ENCODE data around the gene STYXL1. TPM values are rescaled to one million over a fixed set of nuclear protein-coding genes. Genes with fewer than 3 reads are reported as not detected.
"Not testable (repeated sequence)": the region's sequence is repeated elsewhere in the genome, so short reads cannot be mapped to it uniquely, and the experiment has no call there.

The STYXL1 gene
- total RNA-seq, 1 donor from 2014 or later: 56.1 TPM

GRCh38 chr7:76031964-76032363 lies 15.8 kb downstream of the STYXL1 start:
- H3K27me3 ChIP-seq: no peaks in the 10 kb centered on the region
- no peaks in the 10 kb centered on the region for H3K4me1 ChIP-seq
- H3K4me1 Mint-ChIP-seq: peaks cover 4% of the 10 kb centered on the region
- H3K36me3 ChIP-seq: no peaks in the 10 kb centered on the region
- no peaks in the 10 kb centered on the region for H3K79me2 ChIP-seq (ENCODE audit: low read depth)
- TF ChIP-seq EZH2phosphoT487 (IDR thresholded peaks at IDR 0.05): no peak
- TF ChIP-seq CTCF (IDR thresholded peaks at IDR 0.05): no peak
- H4K20me1 ChIP-seq (ENCODE audit: low read depth): no peaks in the 10 kb centered on the region
- no peak overlapping the region for H3K4me3 ChIP-seq
- H3K4me2 ChIP-seq: no peak overlapping the region
- no peak overlapping the region for H2AFZ ChIP-seq (replicated peaks)
- H3K9me3 Mint-ChIP-seq: no peaks in the 10 kb centered on the region
- no peaks in the 10 kb centered on the region for H3K27me3 Mint-ChIP-seq (ENCODE audit: insufficient read depth, low read depth)
- peaks cover 11% of the 10 kb centered on the region for H3K36me3 Mint-ChIP-seq
- no peak overlapping the region for H3K27ac ChIP-seq
- H3K9me3 ChIP-seq (ENCODE audit: low read depth): no peaks in the 10 kb centered on the region
- no peaks in the 10 kb centered on the region for H3F3A ChIP-seq (ENCODE audit: low read depth)
- no peak overlapping the region for H3K27ac Mint-ChIP-seq
- no peak overlapping the region for H3K9ac ChIP-seq
- no peak overlapping the region for H3K4me3 Mint-ChIP-seq
- no peak for DNase-seq (ENCODE audit: low spot score)

- not testable (repeated sequence) for H3K4me2 ChIP-seq; H3K4me1 Mint-ChIP-seq; H3K4me3 ChIP-seq; H3K27ac Mint-ChIP-seq; H3K27me3 ChIP-seq; DNase-seq (ENCODE audit: low spot score); H3K4me3 Mint-ChIP-seq; H3K4me1 ChIP-seq; H3K27me3 Mint-ChIP-seq (ENCODE audit: insufficient read depth, low read depth); H4K20me1 ChIP-seq (ENCODE audit: low read depth); H3K9ac ChIP-seq; H3K27ac ChIP-seq; H3K36me3 ChIP-seq; H3K9me3 ChIP-seq (ENCODE audit: low read depth); H3F3A ChIP-seq (ENCODE audit: low read depth); H2AFZ ChIP-seq (replicated peaks); H3K9me3 Mint-ChIP-seq; H3K79me2 ChIP-seq (ENCODE audit: low read depth)
- peaks cover 12% of the 10 kb centered on the region for H3K36me3 Mint-ChIP-seq
These were observed 18.1 kb downstream of the STYXL1 start for GRCh38 chr7:76029682-76030081.

- Histone ChIP-seq H2AFZ (replicated peaks) (no peak overlapping the region), H3K4me1 (no peaks in the 10 kb centered on the region), H3K9me3 (ENCODE audit: low read depth) (no peaks in the 10 kb centered on the region), H3K27me3 (no peaks in the 10 kb centered on the region), H3F3A (ENCODE audit: low read depth) (no peaks in the 10 kb centered on the region), H3K36me3 (no peaks in the 10 kb centered on the region), H3K27ac (no peak overlapping the region), H3K79me2 (ENCODE audit: low read depth) (no peaks in the 10 kb centered on the region), H4K20me1 (ENCODE audit: low read depth) (no peaks in the 10 kb centered on the region), H3K4me3 (no peak overlapping the region), H3K9ac (no peak overlapping the region), H3K4me2 (no peak overlapping the region)
- no peaks in the 10 kb centered on the region for H3K27me3 Mint-ChIP-seq (ENCODE audit: insufficient read depth, low read depth)
- no peak overlapping the region for H3K27ac Mint-ChIP-seq
- H3K9me3 Mint-ChIP-seq: no peaks in the 10 kb centered on the region
- TF ChIP-seq EZH2phosphoT487 (IDR thresholded peaks at IDR 0.05) (no peak), EZH2 (IDR thresholded peaks at IDR 0.05) (no peak), CTCF (IDR thresholded peaks at IDR 0.05) (no peak)
- peaks cover 19% of the 10 kb centered on the region for H3K36me3 Mint-ChIP-seq
- H3K4me3 Mint-ChIP-seq: no peak overlapping the region
- H3K4me1 Mint-ChIP-seq: peaks cover 6% of the 10 kb centered on the region
- DNase-seq (ENCODE audit: low spot score): no peak
These were observed 24.8 kb downstream of the STYXL1 start for GRCh38 chr7:76023002-76023401.

- H2AFZ ChIP-seq (replicated peaks): no peak overlapping the region
- TF ChIP-seq EZH2phosphoT487 (IDR thresholded peaks at IDR 0.05) (no peak), EZH2 (IDR thresholded peaks at IDR 0.05) (no peak)
- H3K4me1 ChIP-seq: no peaks in the 10 kb centered on the region
- H3K4me3 ChIP-seq: no peak overlapping the region
- no peaks in the 10 kb centered on the region for H4K20me1 ChIP-seq (ENCODE audit: low read depth)
- H3K9ac ChIP-seq: no peak overlapping the region
- no peak overlapping the region for H3K4me3 Mint-ChIP-seq
- H3K27me3 Mint-ChIP-seq (ENCODE audit: insufficient read depth, low read depth): no peaks in the 10 kb centered on the region
- H3F3A ChIP-seq (ENCODE audit: low read depth): no peaks in the 10 kb centered on the region
- H3K4me1 Mint-ChIP-seq: peaks cover 6% of the 10 kb centered on the region
- H3K27me3 ChIP-seq: no peaks in the 10 kb centered on the region
- no peak overlapping the region for H3K27ac ChIP-seq
- H3K9me3 Mint-ChIP-seq: no peaks in the 10 kb centered on the region
- H3K4me2 ChIP-seq: no peak overlapping the region
- no peak for DNase-seq (ENCODE audit: low spot score)
- no peaks in the 10 kb centered on the region for H3K36me3 ChIP-seq
- H3K36me3 Mint-ChIP-seq: peaks cover 23% of the 10 kb centered on the region
- no peaks in the 10 kb centered on the region for H3K79me2 ChIP-seq (ENCODE audit: low read depth)
- H3K9me3 ChIP-seq (ENCODE audit: low read depth): no peaks in the 10 kb centered on the region
- H3K27ac Mint-ChIP-seq: peak overlapping the region; percentile 15
These were observed 25.6 kb downstream of the STYXL1 start for GRCh38 chr7:76022026-76022780.

Data from neural progenitor cell (in vitro differentiated cells).